GM12891 (cell line): ENCODE results near the gene MBNL3.

Experiments
- POLR2A ChIP-seq: IDR thresholded peaks from 2 replicates; pipeline ENCODE4 v1.6.1; 2011; ENCODE audit warnings: low read depth, low read length, control low read depth
- SPI1 ChIP-seq: IDR thresholded peaks from 2 replicates; pipeline ENCODE4 v1.6.1; 2011; ENCODE audit warnings: low read depth, low read length, control low read depth

DNA sequence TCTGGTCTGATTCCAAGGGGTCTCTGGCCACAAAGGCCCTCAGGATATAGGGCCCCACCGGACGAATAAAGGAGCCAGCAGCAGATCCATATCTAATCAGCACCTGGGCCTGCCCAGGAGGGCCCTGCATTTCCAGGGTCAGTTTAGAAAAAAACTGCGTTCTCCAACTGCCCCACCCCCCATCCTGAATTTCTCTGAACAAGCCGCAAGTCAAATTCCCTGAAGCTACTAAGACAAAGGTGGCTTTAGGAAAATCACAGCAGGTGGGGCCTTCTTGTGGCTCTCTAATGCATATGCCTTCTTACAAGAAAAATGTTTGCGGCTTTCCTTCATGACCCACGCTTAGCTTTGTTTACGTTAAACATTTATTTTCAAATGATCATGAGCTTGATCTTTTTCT is 76.6 kb downstream of the MBNL3 start:
- TF ChIP-seq SPI1 (no peak), POLR2A (no peak)
